Measurements from ENCODE around the gene PGS1. TPM values are rescaled to one million over a fixed set of nuclear protein-coding genes. Genes with fewer than 3 reads are reported as not detected.

PGS1 gene
- total and polyA plus RNA-seq, 3 donors from 2014 or later, result 34.9 to 58.4 (median 50.4) TPM

DNA sequence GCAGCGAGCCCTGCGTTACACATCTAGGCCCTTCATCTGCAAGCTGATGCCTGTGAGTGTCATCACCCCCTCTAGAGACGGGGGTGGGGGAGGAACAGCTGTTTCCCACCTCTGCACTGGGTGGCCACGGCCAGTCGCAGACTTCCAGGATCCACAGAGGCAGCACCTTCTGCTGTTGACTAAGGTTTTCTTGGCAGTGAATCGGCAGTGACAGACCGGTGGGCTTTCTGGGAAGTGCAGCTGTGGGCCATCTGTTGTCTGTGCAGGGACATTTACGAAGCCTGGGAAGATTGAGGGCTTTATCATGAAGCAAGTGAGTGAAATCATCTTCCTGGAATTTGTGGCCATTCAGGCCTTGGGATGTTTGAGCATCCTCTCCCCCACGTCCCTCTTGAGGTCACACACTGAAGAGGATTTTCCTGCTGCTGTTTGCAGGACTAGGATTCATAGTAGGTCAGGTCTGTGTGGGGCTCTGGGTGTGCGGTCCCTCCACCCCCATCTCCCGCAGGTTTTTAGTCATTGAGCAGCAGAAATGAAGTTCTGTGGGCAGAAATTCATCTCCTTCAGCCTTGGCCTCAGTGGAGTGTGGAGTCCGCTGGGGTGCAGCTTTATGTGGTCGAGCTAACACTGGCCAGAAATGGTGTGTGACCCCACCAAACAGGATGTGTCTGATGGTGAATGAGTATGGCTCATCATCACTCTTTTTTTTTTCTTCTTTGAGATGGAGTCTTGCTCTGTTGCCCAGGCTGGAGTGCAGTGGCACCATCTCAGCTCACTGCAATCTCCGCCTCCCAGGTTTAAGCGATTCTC, 12.0 kb downstream of the PGS1 start:
- H3K27ac ChIP-seq, result no peak overlapping the region
- H3K4me1 ChIP-seq, result peaks cover 15% of the 10 kb centered on the region

DNA sequence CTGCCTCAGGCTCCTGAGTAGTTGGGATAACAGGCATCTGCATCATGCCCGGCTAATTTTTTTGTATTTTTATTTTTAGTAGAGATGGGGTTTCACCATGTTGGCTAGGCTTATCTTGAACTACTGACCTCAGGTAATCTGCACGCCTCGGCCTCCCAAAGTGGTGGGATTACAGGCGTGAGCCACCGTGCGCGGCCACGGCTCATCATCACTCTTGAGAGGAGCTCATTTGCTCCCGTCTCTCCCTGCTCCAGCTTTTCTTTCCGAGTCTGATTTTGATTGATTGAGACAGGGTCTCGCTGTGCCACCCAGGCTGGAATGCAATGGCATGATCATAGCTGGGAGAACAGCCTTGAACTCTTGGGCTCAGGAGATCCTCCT, 12.6 kb downstream of the PGS1 start:
- no peak overlapping the region for H3K27ac ChIP-seq
- no peaks in the 10 kb centered on the region for H3K27me3 ChIP-seq
- DNase-seq, result no peak
- TF ChIP-seq, protein P1, sequence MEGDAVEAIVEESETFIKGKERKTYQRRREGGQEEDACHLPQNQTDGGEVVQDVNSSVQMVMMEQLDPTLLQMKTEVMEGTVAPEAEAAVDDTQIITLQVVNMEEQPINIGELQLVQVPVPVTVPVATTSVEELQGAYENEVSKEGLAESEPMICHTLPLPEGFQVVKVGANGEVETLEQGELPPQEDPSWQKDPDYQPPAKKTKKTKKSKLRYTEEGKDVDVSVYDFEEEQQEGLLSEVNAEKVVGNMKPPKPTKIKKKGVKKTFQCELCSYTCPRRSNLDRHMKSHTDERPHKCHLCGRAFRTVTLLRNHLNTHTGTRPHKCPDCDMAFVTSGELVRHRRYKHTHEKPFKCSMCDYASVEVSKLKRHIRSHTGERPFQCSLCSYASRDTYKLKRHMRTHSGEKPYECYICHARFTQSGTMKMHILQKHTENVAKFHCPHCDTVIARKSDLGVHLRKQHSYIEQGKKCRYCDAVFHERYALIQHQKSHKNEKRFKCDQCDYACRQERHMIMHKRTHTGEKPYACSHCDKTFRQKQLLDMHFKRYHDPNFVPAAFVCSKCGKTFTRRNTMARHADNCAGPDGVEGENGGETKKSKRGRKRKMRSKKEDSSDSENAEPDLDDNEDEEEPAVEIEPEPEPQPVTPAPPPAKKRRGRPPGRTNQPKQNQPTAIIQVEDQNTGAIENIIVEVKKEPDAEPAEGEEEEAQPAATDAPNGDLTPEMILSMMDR (IDR thresholded peaks at IDR 0.05), result no peak
- TF ChIP-seq POLR2A (IDR thresholded peaks at IDR 0.05), result no peak
- intact Hi-C loops (cut with DNase I; ENCODE audit: low total_unique reads), result no loop called here
- H3K4me1 ChIP-seq, result peaks cover 11% of the 10 kb centered on the region
- no peaks in the 10 kb centered on the region for H3K36me3 ChIP-seq (ENCODE audit: low read depth, missing control alignments)
- 90 to 98% methylated on average over 11 of the region's 11 CpGs for WGBS, 2 donors
- H3K4me3 ChIP-seq, result no peak overlapping the region
- H3K9me3 ChIP-seq, result no peaks in the 10 kb centered on the region

More for the DNA sequence above, 12.0 kb downstream of the PGS1 start:
- 65 to 81% methylated on average over 8 to 15 of the region's 15 CpGs for WGBS, 2 donors
- Histone ChIP-seq H3K36me3 (ENCODE audit: low read depth, missing control alignments) (no peaks in the 10 kb centered on the region), H3K27me3 (no peaks in the 10 kb centered on the region), H3K9me3 (no peaks in the 10 kb centered on the region), H3K4me3 (no peak overlapping the region)
- intact Hi-C loops (cut with DNase I; ENCODE audit: low total_unique reads), result no loop called here
- DNase-seq, result no peak
- no peak for TF ChIP-seq POLR2A (IDR thresholded peaks at IDR 0.05)
- TF ChIP-seq, protein P1 (IDR thresholded peaks at IDR 0.05), result peak in 1 of 3 experiments; percentile 12

DNA sequence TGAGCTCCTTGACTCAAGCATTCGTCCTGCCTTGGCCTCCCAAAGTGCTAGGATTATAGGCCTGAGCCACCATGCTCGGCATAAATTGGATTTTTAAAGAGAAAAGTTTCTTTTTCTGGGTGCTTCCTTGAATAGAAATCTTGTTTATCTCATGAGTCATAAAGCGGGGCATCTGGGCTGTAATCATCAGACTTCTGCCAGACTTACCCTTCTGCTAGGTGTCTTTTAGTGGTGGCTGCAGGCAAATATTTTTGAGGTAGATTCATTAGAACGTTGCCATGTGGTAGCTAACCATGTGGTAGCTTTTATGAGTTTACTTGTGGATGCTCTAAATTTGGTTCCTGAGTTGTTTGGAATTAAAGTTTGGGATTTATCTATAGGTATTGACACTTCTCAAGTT, 13.4 kb downstream of the PGS1 start:
- Histone ChIP-seq H3K36me3 (ENCODE audit: low read depth, missing control alignments) (no peaks in the 10 kb centered on the region), H3K27ac (no peak overlapping the region), H3K4me3 (no peak overlapping the region), H3K9me3 (no peaks in the 10 kb centered on the region), H3K27me3 (no peaks in the 10 kb centered on the region), H3K4me1 (peaks cover 11% of the 10 kb centered on the region)
- TF ChIP-seq, protein P1 (IDR thresholded peaks at IDR 0.05), result no peak
- TF ChIP-seq POLR2A (IDR thresholded peaks at IDR 0.05), result no peak
- DNase-seq, result no peak
- WGBS, 2 donors, result 89 to 92% methylated on average over 4 of the region's 4 CpGs
- intact Hi-C loops (cut with DNase I; ENCODE audit: low total_unique reads), result no loop called here

DNA sequence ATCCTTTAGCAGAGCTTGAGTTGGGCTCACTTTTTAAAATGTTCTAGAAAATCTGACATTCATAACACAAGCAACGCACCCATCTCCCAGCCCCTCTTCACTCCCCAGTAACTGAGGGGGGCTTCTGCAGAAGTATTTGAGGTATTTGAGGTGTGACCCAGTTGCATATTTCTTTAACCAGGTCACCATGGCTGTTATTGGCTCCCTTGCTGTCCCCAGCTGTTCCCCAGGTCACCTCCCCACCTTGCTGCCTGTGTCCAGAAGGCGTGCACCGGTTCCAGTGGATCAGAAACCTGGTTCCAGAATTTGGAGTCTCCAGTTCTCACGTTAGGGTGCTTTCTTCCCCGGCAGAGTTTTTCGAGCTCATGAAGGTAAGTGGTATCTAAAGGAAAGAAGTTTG, 13.8 kb downstream of the PGS1 start:
- intact Hi-C loops (cut with DNase I; ENCODE audit: low total_unique reads), result no loop called here
- no peak for DNase-seq
- Histone ChIP-seq H3K36me3 (ENCODE audit: low read depth, missing control alignments) (no peaks in the 10 kb centered on the region), H3K27ac (no peak overlapping the region), H3K4me1 (peaks cover 11% of the 10 kb centered on the region), H3K27me3 (no peaks in the 10 kb centered on the region), H3K4me3 (no peak overlapping the region), H3K9me3 (no peaks in the 10 kb centered on the region)
- TF ChIP-seq POLR2A (IDR thresholded peaks at IDR 0.05), result no peak
- TF ChIP-seq, protein P1 (IDR thresholded peaks at IDR 0.05), result no peak
- WGBS, 2 donors, result 94 to 97% methylated on average over 6 of the region's 6 CpGs

GRCh38 chr17:78393575-78393974, 15.1 kb downstream of the PGS1 start:
- Histone ChIP-seq H3K27ac (no peak overlapping the region), H3K36me3 (ENCODE audit: low read depth, missing control alignments) (no peaks in the 10 kb centered on the region), H3K9me3 (no peaks in the 10 kb centered on the region), H3K4me1 (peaks cover 5% of the 10 kb centered on the region), H3K4me3 (no peak overlapping the region), H3K27me3 (no peaks in the 10 kb centered on the region)
- TF ChIP-seq, protein P1 (IDR thresholded peaks at IDR 0.05), result no peak
- TF ChIP-seq POLR2A (IDR thresholded peaks at IDR 0.05), result no peak
- 91 to 98% methylated on average over 4 of the region's 4 CpGs for WGBS, 2 donors
- intact Hi-C loops (cut with DNase I; ENCODE audit: low total_unique reads), result no loop called here
- DNase-seq, result no peak
